H1 (cell line): ENCODE measurements around the gene ZNF440. TPM values are rescaled to one million over a fixed set of nuclear protein-coding genes. Genes with fewer than 3 reads are reported as not detected.

ENCODE experiments used
- CTCF ChIA-PET: fragments of 300-600 bp; sonication (Branson Sonifier 250); formaldehyde crosslinking; loops from one replicate; lab custom pipeline; 2021; ENCODE audit not compliant: partially characterized antibody; lab: Charles Lee
- POLR2A ChIA-PET: fragments of 300-600 bp; sonication (Branson Sonifier 250); formaldehyde crosslinking; loops from one replicate; lab custom pipeline; 2021; ENCODE audit warnings: inconsistent platforms; ENCODE audit not compliant: partially characterized antibody; lab: Charles Lee
- DNase-seq, 2 experiments: peaks; one replicate each; pipeline versions ENCODE4 v3.0.0 to v3.0.0-alpha.2; 2010 to 2022; ENCODE audit warnings: low spot score in 2 of 2, low read depth in 1 of 2, mixed read lengths in 1 of 2
- FAIRE-seq: peaks from 2 replicates; lab custom pipeline; 2011; peaks lifted over from hg19 to GRCh38; lab: Jason Lieb, UNC
- H2AFZ ChIP-seq: 2 replicates; pipeline ENCODE4 v1.8.1; 2012; ENCODE audit warnings: low read length, inconsistent platforms
- H2AK5ac ChIP-seq: 2 replicates; pipeline ENCODE4 v1.6.1; 2013; ENCODE audit warnings: low read depth, low read length
- H2BK120ac ChIP-seq: replicated peaks from 2 replicates; pipeline ENCODE3; 2013; ENCODE audit warnings: low read depth, low read length, inconsistent platforms
- H2BK12ac ChIP-seq: 2 replicates; pipeline ENCODE4 v1.6.1; 2013; ENCODE audit warnings: low read depth, low read length
- H2BK15ac ChIP-seq: 2 replicates; pipeline ENCODE4 v1.6.1; 2013; ENCODE audit warnings: low read length
- H2BK20ac ChIP-seq: 2 replicates; pipeline ENCODE4 v1.6.1; 2013; ENCODE audit warnings: low read length
- H2BK5ac ChIP-seq: 2 replicates; pipeline ENCODE4 v1.6.1; 2013; ENCODE audit warnings: low read depth, low read length
- H3K14ac ChIP-seq: 2 replicates; pipeline ENCODE4 v1.6.1; 2013; ENCODE audit warnings: inconsistent platforms; ENCODE audit not compliant: insufficient read length
- H3K18ac ChIP-seq: 2 replicates; pipeline ENCODE4 v1.6.1; 2013; ENCODE audit warnings: low read length; ENCODE audit errors: extremely low read depth
- H3K23ac ChIP-seq: 2 replicates; pipeline ENCODE4 v1.6.1; 2013; ENCODE audit warnings: inconsistent platforms; ENCODE audit not compliant: insufficient read length
- H3K23me2 ChIP-seq: 2 replicates; pipeline ENCODE4 v1.6.1; 2013; ENCODE audit warnings: low read depth, low read length
- H3K27ac ChIP-seq: 2 replicates; pipeline ENCODE4 v1.6.1; 2011; ENCODE audit warnings: low read depth, low read length, inconsistent platforms
- H3K27me3 ChIP-seq, 4 experiments: replicated peaks in 1 of 4; 1 replicate in 1 of 4; 2 replicates in 3 of 4; pipeline versions ENCODE4 v1.6.1 to v1.8.1; 2011 to 2013; ENCODE audit warnings: low read length in 3 of 4, mild to moderate bottlenecking in 3 of 4, inconsistent platforms in 2 of 4, mixed read lengths in 2 of 4, moderate library complexity in 1 of 4; ENCODE audit not compliant: control insufficient read depth in 3 of 4, insufficient read depth in 3 of 4; ENCODE audit errors: extremely low read depth in 1 of 4
- H3K36me3 ChIP-seq, 4 experiments: 2 replicates each; pipeline versions ENCODE4 v1.6.1 to v1.8.1; 2011 to 2013; ENCODE audit warnings: mild to moderate bottlenecking in 4 of 4, low read length in 3 of 4, moderate library complexity in 2 of 4, control low read depth in 1 of 4, inconsistent platforms in 1 of 4; ENCODE audit not compliant: insufficient read depth in 4 of 4, control insufficient read depth in 2 of 4
- H3K4ac ChIP-seq: replicated peaks from 2 replicates; pipeline ENCODE3; 2013; ENCODE audit warnings: low read length, low read depth, mixed read lengths, inconsistent platforms; ENCODE audit not compliant: insufficient read length
- H3K4me1 ChIP-seq, 4 experiments: replicated peaks in 1 of 4; 1 replicate in 1 of 4; 2 replicates in 3 of 4; pipeline versions ENCODE4 v1.6.1 to v1.8.1; 2011 to 2013; ENCODE audit warnings: low read length in 3 of 4, inconsistent platforms in 2 of 4, mixed read lengths in 1 of 4; ENCODE audit not compliant: insufficient read depth in 4 of 4, control insufficient read depth in 3 of 4
- H3K4me2 ChIP-seq, 2 experiments: 2 replicates each; pipeline versions ENCODE4 v1.6.1 to v1.8.1; 2011 to 2013; ENCODE audit warnings: low read depth in 2 of 2, low read length in 2 of 2, control low read depth in 1 of 2, inconsistent platforms in 1 of 2, mild to moderate bottlenecking in 1 of 2; ENCODE audit not compliant: insufficient read depth in 1 of 2
- H3K4me3 ChIP-seq, 4 experiments: fragments of 200-600, 300-600 bp in 1 of 4; sonication (generic), shearing (Covaris generic), sonication (Bioruptor Twin) in 1 of 4; 2 replicates each; pipeline versions ENCODE4 v1.5.1 to v1.8.1; 2011 to 2016; ENCODE audit warnings: low read length in 4 of 4, low read depth in 3 of 4, control low read depth in 2 of 4, inconsistent platforms in 2 of 4, mild to moderate bottlenecking in 2 of 4, mixed read lengths in 1 of 4, moderate library complexity in 1 of 4; ENCODE audit not compliant: insufficient read depth in 2 of 4; ENCODE audit errors: extremely low read depth in 1 of 4
- H3K56ac ChIP-seq: replicated peaks from 2 replicates; pipeline ENCODE3; 2013; ENCODE audit warnings: low read depth, mild to moderate bottlenecking, mixed read lengths, low read length, inconsistent platforms; ENCODE audit not compliant: insufficient read length
- H3K79me1 ChIP-seq: 2 replicates; pipeline ENCODE4 v1.6.1; 2013; ENCODE audit warnings: low read depth, low read length, control low read depth
- H3K79me2 ChIP-seq, 2 experiments: 2 replicates each; pipeline versions ENCODE4 v1.6.1 to v1.8.1; 2012 to 2013; ENCODE audit warnings: low read length in 2 of 2, mild to moderate bottlenecking in 2 of 2, inconsistent platforms in 1 of 2; ENCODE audit not compliant: insufficient read depth in 2 of 2, control insufficient read depth in 1 of 2
- H3K9ac ChIP-seq, 4 experiments: replicated peaks in 1 of 4; 1 replicate in 1 of 4; 2 replicates in 3 of 4; pipeline versions ENCODE4 v1.6.1 to v1.8.1; 2011 to 2013; ENCODE audit warnings: low read depth in 3 of 4, low read length in 3 of 4, control low read depth in 2 of 4, mild to moderate bottlenecking in 2 of 4, moderate library complexity in 2 of 4, inconsistent platforms in 1 of 4; ENCODE audit errors: extremely low read depth in 1 of 4
- H3K9me3 ChIP-seq, 2 experiments: 2 replicates each; pipeline versions ENCODE4 v1.6.1 to v1.8.1; 2012 to 2013; ENCODE audit warnings: mild to moderate bottlenecking in 2 of 2, moderate library complexity in 2 of 2, control low read depth in 1 of 2, inconsistent platforms in 1 of 2, low read depth in 1 of 2, low read length in 1 of 2, mixed read lengths in 1 of 2; ENCODE audit not compliant: insufficient read depth in 2 of 2
- H4K20me1 ChIP-seq, 2 experiments: replicated peaks in 1 of 2; 2 replicates each; pipeline versions ENCODE3 to v1.8.1; 2011 to 2013; ENCODE audit warnings: inconsistent platforms in 2 of 2, low read length in 2 of 2, mild to moderate bottlenecking in 1 of 2; ENCODE audit not compliant: insufficient read depth in 2 of 2, control insufficient read depth in 1 of 2
- H4K5ac ChIP-seq: 2 replicates; pipeline ENCODE4 v1.6.1; 2013; ENCODE audit warnings: low read length, low read depth, mixed read lengths, inconsistent platforms; ENCODE audit not compliant: insufficient read length
- H4K8ac ChIP-seq: 2 replicates; pipeline ENCODE4 v1.8.0; 2013; ENCODE audit warnings: mild to moderate bottlenecking, moderate library complexity, low read length, inconsistent platforms; ENCODE audit not compliant: insufficient read depth; ENCODE audit errors: extremely low read depth
- H4K91ac ChIP-seq: replicated peaks from 2 replicates; pipeline ENCODE3; 2013; ENCODE audit warnings: low read length, mixed read lengths, inconsistent platforms; ENCODE audit not compliant: insufficient read length
- ATF3 ChIP-seq: IDR thresholded peaks from 2 replicates; pipeline ENCODE4 v1.6.1; 2011; ENCODE audit warnings: low read depth, mild to moderate bottlenecking, low read length; ENCODE audit not compliant: insufficient read depth
- BCL11A ChIP-seq, 2 experiments: IDR thresholded peaks; one replicate each; pipeline ENCODE4 v1.6.1; 2011; ENCODE audit warnings: low read depth in 2 of 2, low read length in 2 of 2, mild to moderate bottlenecking in 2 of 2
- CEBPB ChIP-seq: IDR thresholded peaks from 2 replicates; pipeline ENCODE4 v1.6.1; 2012; ENCODE audit warnings: low read depth, low read length
- GTF2F1 ChIP-seq: IDR thresholded peaks from 2 replicates; pipeline ENCODE4 v1.6.1; 2012; ENCODE audit warnings: low read depth, low read length, improper control_type of control experiment, borderline replicate concordance
- KDM4A ChIP-seq: IDR thresholded peaks from one replicate; pipeline ENCODE4 v1.7.1; 2012; ENCODE audit warnings: low read depth, mild to moderate bottlenecking, moderate library complexity, low read length, inconsistent platforms; ENCODE audit not compliant: severe bottlenecking
- POU5F1 ChIP-seq: IDR thresholded peaks from 2 replicates; pipeline ENCODE4 v1.6.1; 2011; ENCODE audit warnings: low read depth, mild to moderate bottlenecking, low read length, moderate library complexity
- RAD21 ChIP-seq, 2 experiments: IDR thresholded peaks in 1 of 2; conservative IDR thresholded peaks in 1 of 2; 2 replicates each; pipeline ENCODE4 v1.6.1; 2011; ENCODE audit warnings: low read depth in 2 of 2, low read length in 2 of 2, improper control_type of control experiment in 1 of 2, inconsistent platforms in 1 of 2, mild to moderate bottlenecking in 1 of 2, moderate library complexity in 1 of 2
- RBBP5 ChIP-seq: IDR thresholded peaks from 2 replicates; pipeline ENCODE4 v1.7.1; 2012; ENCODE audit warnings: low read depth, mild to moderate bottlenecking, inconsistent platforms, low read length, moderate library complexity, borderline replicate concordance
- RXRA ChIP-seq: IDR thresholded peaks from 2 replicates; pipeline ENCODE4 v1.6.1; 2011; ENCODE audit warnings: low read depth, mild to moderate bottlenecking, low read length, moderate library complexity; ENCODE audit not compliant: insufficient read depth
- TBP ChIP-seq: IDR thresholded peaks from 2 replicates; pipeline ENCODE4 v1.6.1; 2011; ENCODE audit warnings: low read depth, low read length, improper control_type of control experiment
- USF2 ChIP-seq: IDR thresholded peaks from 2 replicates; pipeline ENCODE4 v1.6.1; 2011; ENCODE audit warnings: low read length, improper control_type of control experiment
- ZNF274 ChIP-seq: IDR thresholded peaks from 2 replicates; pipeline ENCODE4 v1.7.0; 2012; ENCODE audit warnings: low read length, borderline replicate concordance; ENCODE audit errors: extremely low read depth
- whole genome bisulfite sequencing, 2 experiments: shearing (Covaris generic) in 1 of 2; methylation state at CpG; one replicate each; pipeline versions ENCODE4 v1.1.6 to v1.1.7; 2013 to 2015; ENCODE audit warnings: low lambda C conversion rate in 2 of 2, mixed read lengths in 2 of 2, inconsistent platforms in 1 of 2, low coverage in 1 of 2, missing lambda C conversion rate in 1 of 2; ENCODE audit not compliant: insufficient replicate concordance in 2 of 2, insufficient coverage in 1 of 2, insufficient read length in 1 of 2; ENCODE audit errors: extremely low coverage in 1 of 2, missing lambda C conversion rate in 1 of 2; 5-methylcytosine and 5-hydroxymethylcytosine counted together
- polyA plus RNA-seq, 7 experiments: library from polyadenylated mRNA; depleted of rRNA in 3 of 7; stranded (reverse) in 5 of 7; unstranded in 2 of 7; fragments of >200 nt in 5 of 7; fragments of 200-250 nt in 2 of 7; gene quantifications; 1 replicate in 5 of 7; 2 replicates in 1 of 7; 4 replicates in 1 of 7; pipeline versions ENCODE4 v1.2.1 to v1.2.3, GENCODE V29; 2011 to 2013; ENCODE audit warnings: missing spikeins in 2 of 7, mixed read lengths in 2 of 7
- total RNA-seq: library from RNA; stranded (reverse); fragmentation: NEBNext Ultra II Directional; extraction: Animal tissue kit (Norgen Biotek cat#: 25700); gene quantifications from 2 replicates; pipeline ENCODE4 v1.2.1, GENCODE V29; 2021

Gene ZNF440
- total and polyA plus RNA-seq, 2 of the 8 experiments (the other 6 are each of a cell fraction or from before 2014, with no cell fraction given): 0.77 to 6.5 TPM

- Histone ChIP-seq H3K14ac (no peak overlapping the region), H3K4me3 (no peak overlapping the region), H3K36me3 (no peaks in the 10 kb centered on the region), H3K9me3 (peaks cover 6 to 27% of the 10 kb centered on the region in 2 experiments; a peak in 3 of 4 replicates), H3K23me2 (no peaks in the 10 kb centered on the region), H4K5ac (no peak overlapping the region), H3K18ac (no peak overlapping the region), H3K4me1 (no peaks in the 10 kb centered on the region), H2BK12ac (no peak overlapping the region), H2BK120ac (no peak overlapping the region), H3K56ac (no peak overlapping the region), H2BK15ac (no peak overlapping the region), H2BK20ac (no peak overlapping the region), H4K20me1 (no peaks in the 10 kb centered on the region), H3K79me2 (no peaks in the 10 kb centered on the region), H2AK5ac (no peak overlapping the region), H3K79me1 (no peaks in the 10 kb centered on the region), H3K23ac (no peak overlapping the region), H3K27me3 (no peaks in the 10 kb centered on the region), H2AFZ (no peak overlapping the region), H4K8ac (no peak overlapping the region), H2BK5ac (no peak overlapping the region), H3K27ac (no peak overlapping the region), H3K4me2 (no peak overlapping the region), H3K4ac (no peak overlapping the region), H3K9ac (no peak overlapping the region), H4K91ac (no peak overlapping the region)
- POLR2A ChIA-PET: no interaction called here
- CTCF ChIA-PET: interaction anchor here (1.0 to 2.3 kb wide), 4 partner anchors 15 to 129 kb away, joined by 3 to 6 read pairs (median 4); no protein-coding TSS in a partner anchor
- WGBS, 2 experiments: 69% methylated on average over 3 of the region's 3 CpGs; no CpG with 5 or more reads in 1 of the 2 experiments
- DNase-seq (no peak), FAIRE-seq (no peak)
- TF ChIP-seq POU5F1 (no peak), RAD21 (IDR thresholded peaks at IDR 0.05 in 1 of 2, conservative IDR thresholded peaks at IDR 0.05 in 1 of 2; ENCODE audit: low read depth in 2 of 2, low read length in 2 of 2) (no peak), RXRA (no peak), RBBP5 (no peak), GTF2F1 (no peak), ATF3 (no peak), BCL11A (IDR thresholded peaks at IDR 0.05; ENCODE audit: low read depth in 2 of 2, low read length in 2 of 2) (no peak), ZNF274 (no peak), KDM4A (no peak), CEBPB (no peak), TBP (no peak), USF2 (no peak)
Measured at GRCh38 chr19:11787536-11787935, 26.5 kb upstream of the ZNF440 start.
